Subcutaneous adipose tissue (tissue), 4 donors: Measurements from ENCODE around the gene RFTN1. TPM values are rescaled to one million over a fixed set of nuclear protein-coding genes. Genes with fewer than 3 reads are reported as not detected.

ENCODE experiments used
- total RNA-seq, 4 donors: library from RNA; depleted of rRNA; stranded (reverse); fragments of >200 nt; gene quantifications; one replicate each; pipeline ENCODE4 v1.1.0, GENCODE V29; 2016
- TF ChIP-seq, protein P1 (sequence below): fragments of 450-650 bp; IDR thresholded peaks from one replicate; pipeline ENCODE4 v1.5.1; 2016; ENCODE audit warnings: low read depth, mild to moderate bottlenecking, control low read depth, antibody characterized with exemption, moderate library complexity

Gene RFTN1
- total RNA-seq, 4 donors from 2014 or later, result 58.1 to 116 (median 97.4) TPM

DNA sequence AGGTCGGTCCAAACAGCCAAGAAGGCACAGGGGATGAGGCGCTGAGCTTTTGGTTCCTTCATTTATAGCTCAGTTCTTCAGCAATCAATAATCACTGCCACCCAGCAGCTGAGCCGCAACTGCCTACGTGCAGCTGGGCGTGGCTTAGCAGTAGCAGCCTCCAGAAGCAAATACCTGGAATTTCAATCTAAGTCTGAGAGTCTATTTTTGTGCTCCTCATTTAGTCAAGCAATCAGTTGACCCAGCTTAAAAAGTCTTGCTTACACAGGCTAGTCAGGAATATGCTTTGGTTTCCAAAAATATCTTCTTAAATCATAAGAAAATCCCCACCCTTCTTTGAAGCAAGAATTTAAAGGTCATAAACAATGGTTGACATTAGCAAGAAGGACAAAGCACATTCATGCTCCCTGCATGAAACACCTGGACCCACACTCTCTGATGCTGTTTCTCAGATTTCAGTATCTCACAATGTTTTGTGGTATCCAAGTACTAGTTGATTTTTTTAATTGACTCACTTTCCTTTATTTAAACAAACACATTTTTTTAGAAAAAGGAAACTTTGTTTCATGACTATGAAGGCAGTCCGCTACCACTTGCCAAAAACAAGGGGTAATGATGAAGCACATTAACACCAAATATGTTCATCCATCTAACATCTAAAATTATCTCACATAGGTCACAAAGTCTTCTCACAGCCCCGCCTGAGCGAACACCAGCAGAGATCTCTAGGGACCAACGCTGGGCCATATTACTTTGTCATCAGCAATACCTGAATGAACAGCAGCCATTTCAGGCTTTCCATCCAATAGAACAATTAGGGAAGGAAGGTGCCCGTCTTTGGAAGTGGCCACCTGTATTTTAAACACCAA lies 142.4 kb downstream of the RFTN1 start:
- TF ChIP-seq, protein P1, sequence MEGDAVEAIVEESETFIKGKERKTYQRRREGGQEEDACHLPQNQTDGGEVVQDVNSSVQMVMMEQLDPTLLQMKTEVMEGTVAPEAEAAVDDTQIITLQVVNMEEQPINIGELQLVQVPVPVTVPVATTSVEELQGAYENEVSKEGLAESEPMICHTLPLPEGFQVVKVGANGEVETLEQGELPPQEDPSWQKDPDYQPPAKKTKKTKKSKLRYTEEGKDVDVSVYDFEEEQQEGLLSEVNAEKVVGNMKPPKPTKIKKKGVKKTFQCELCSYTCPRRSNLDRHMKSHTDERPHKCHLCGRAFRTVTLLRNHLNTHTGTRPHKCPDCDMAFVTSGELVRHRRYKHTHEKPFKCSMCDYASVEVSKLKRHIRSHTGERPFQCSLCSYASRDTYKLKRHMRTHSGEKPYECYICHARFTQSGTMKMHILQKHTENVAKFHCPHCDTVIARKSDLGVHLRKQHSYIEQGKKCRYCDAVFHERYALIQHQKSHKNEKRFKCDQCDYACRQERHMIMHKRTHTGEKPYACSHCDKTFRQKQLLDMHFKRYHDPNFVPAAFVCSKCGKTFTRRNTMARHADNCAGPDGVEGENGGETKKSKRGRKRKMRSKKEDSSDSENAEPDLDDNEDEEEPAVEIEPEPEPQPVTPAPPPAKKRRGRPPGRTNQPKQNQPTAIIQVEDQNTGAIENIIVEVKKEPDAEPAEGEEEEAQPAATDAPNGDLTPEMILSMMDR, result no peak

DNA sequence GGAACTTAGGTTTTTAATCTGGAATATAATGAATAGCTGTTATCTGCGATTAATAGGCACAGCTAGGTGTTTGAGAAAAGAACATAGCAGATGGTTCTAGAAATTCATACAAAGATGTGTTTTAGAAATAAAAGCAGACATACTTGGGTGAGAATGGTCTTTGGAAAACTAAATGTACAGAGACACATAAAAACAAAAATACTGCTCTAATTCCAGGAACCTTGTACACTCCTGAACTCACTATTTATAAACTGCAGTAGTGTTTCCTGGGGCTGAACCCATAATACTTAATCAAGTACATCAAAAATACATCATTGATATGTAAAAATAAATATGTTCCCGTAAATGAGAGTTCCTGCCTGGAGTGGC lies 143.0 kb downstream of the RFTN1 start:
- TF ChIP-seq, protein P1, result no peak

DNA sequence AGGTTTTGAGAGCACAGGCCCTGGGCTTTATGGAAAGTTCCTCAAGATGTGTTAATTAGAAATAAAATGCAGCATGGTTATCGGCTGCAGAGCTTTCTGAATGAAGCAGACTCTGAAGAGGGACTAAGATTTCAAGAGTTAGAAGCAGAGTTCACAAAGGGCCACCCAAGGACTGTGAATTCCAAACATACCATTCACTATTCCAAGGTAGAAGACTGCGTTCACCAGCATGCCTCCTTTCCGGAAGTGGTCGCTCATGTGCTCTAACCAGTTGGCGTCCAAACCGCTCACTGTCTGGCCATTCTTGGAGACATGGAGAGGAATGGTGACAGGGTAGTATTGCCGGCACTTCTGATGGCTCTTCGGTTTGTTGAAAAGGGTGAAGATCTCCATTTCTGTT lies 143.6 kb downstream of the RFTN1 start:
- TF ChIP-seq, protein P1, result no peak

DNA sequence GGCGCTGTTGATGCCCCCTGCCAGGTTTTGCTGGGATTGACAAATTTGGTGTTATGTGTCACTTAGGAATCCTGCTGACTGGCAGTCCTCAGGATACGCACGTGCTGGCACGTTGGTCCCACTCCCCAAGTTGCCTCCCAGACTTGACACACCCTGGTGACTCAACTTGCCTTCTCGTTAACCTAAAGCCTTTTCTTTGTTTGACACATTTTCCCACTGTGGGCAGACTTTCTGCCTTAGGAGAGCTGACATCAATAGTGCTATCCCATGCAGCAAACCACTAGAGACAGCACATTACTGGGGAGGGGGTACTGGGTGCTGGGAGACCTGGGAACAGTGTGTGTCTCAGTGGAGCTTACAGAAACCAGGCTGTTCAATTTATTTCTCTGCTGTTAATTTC lies 144.2 kb downstream of the RFTN1 start:
- TF ChIP-seq, protein P1, result no peak

DNA sequence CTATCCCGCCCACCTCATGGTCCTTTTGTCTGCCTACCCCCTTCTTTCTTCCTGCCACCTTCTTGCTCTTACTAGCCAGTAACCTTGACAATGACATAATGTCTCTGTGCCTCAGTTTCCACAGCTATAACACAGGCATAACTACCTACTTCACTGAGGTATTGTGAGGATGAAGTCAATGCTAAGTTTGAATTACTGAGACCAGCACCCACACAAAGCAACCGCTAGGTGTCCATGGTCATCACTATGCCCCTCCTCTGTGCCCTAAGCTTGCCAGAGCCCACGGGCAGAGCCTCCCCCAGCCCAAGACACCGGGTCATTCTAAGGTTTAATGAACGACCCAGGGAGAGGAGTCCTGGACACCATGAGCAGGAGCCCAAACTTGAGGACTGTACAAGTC lies 146.9 kb downstream of the RFTN1 start:
- TF ChIP-seq, protein P1, result no peak

DNA sequence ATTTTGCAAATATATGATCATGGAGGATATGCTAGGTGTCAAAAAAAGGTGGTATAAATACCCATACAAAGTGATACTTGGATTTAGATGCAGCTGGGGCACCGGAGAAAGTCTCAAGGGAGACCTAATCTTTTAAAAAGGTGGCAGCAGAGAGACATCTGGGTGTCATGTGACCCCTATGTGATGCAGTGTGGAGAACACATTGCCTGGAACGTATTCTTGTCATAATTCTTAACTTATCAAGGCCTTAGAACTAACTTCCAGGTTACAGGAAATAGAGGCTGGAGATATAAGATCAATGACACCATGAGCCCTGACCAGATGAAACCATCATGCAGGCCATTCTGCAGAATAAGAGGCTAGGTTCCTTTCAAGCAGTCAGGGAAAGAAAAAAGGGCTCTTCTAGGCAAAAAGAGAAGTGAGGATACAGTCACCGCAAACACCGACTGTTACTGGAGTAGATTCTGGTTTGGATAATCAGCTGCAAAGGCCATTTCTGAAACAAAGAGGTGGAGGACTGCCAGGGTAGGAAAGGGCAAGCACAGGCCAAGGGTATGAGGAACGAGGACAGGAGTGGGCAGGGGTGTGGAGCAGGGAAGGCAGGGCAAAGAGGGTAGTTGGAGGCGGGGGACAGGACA lies 147.9 kb downstream of the RFTN1 start:
- TF ChIP-seq, protein P1, result no peak

DNA sequence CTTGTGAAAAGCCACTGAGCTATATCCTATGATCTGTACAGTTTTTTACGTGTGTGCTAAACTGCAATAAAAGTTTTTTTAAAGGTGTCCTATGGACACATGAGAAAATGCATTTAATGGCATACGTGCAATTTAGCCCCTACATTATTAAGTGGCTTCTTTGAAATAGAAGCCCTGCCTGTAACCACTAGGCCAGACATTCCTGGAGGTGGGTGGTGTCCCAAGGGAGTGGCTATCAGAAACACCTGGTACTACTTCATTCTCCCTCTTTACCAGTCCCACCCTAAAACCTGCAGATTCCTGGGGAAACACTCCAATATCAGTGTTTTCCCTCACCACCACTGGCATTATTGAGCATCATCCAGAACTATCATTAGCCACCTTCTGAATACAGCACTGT lies 148.5 kb downstream of the RFTN1 start:
- TF ChIP-seq, protein P1, result no peak
